HepG2 (cell line): ENCODE data around the gene KLF3. TPM values are rescaled to one million over a fixed set of nuclear protein-coding genes. Genes with fewer than 3 reads are reported as not detected.
A peak's percentile ranks its signal among the peaks of the same experiment; 100 is the strongest.

ENCODE experiments used
- AGO2 ChIP-seq: fragments of 200-400 bp; formaldehyde crosslinking; optimal IDR thresholded peaks from 2 replicates; pipeline ENCODE3; 2017; ENCODE audit warnings: mild to moderate bottlenecking, low read depth, low read length, moderate library complexity
- PAWR ChIP-seq: sonication (generic); formaldehyde crosslinking; IDR thresholded peaks from 2 replicates; pipeline ENCODE4 v1.4.0; 2020; ENCODE audit warnings: missing genetic modification reagents, mild to moderate bottlenecking, borderline replicate concordance
- TSC22D2 ChIP-seq: sonication (generic); formaldehyde crosslinking; IDR thresholded peaks from 2 replicates; pipeline ENCODE4 v1.5.1; 2020; ENCODE audit warnings: missing genetic modification reagents, mild to moderate bottlenecking, borderline replicate concordance
- ZBTB33 ChIP-seq: sonication (generic); formaldehyde crosslinking; IDR thresholded peaks from 2 replicates; pipeline ENCODE4 v1.4.0; 2020; ENCODE audit warnings: missing genetic modification reagents
- ZBTB40 ChIP-seq, 2 experiments: fragments of 450-650 bp in 1 of 2; sonication (generic) in 1 of 2; formaldehyde crosslinking in 1 of 2; IDR thresholded peaks; 2 replicates each; pipeline versions ENCODE4 v1.6.1 to v1.8.0; 2016 to 2022; ENCODE audit warnings: antibody characterized with exemption in 1 of 2, mild to moderate bottlenecking in 1 of 2, missing genetic modification reagents in 1 of 2
- ZBTB49 ChIP-seq: sonication (generic); formaldehyde crosslinking; IDR thresholded peaks from 2 replicates; pipeline ENCODE4 v1.4.0; 2020; ENCODE audit warnings: missing genetic modification reagents, borderline replicate concordance
- ZMAT3 ChIP-seq: sonication (generic); formaldehyde crosslinking; conservative IDR thresholded peaks from 2 replicates; pipeline ENCODE4 v1.7.0; 2021; ENCODE audit warnings: missing genetic modification reagents
- polyA plus RNA-seq, 8 experiments: library from polyadenylated mRNA; depleted of rRNA in 3 of 8; stranded (reverse) in 7 of 8; unstranded in 1 of 8; fragments of >200 nt; fragmentation: Illumina TruSeq in 4 of 8; extraction: Trizol in 4 of 8; gene quantifications; 2 replicates each; pipeline versions ENCODE4 v1.2.1 to v1.2.3, GENCODE V29; 2011 to 2016; ENCODE audit warnings: low read depth in 4 of 8, missing spikeins in 1 of 8, mixed read lengths in 1 of 8; ENCODE audit not compliant: insufficient read depth in 1 of 8
- total RNA-seq, 5 experiments: library from RNA; depleted of rRNA; stranded (reverse); fragments of >200 nt; fragmentation: Illumina TruSeq; extraction: Trizol; gene quantifications; 2 replicates each; pipeline ENCODE4 v1.2.3, GENCODE V29; 2016; ENCODE audit warnings: low read depth in 1 of 5

The KLF3 gene
- total and polyA plus RNA-seq, 2 of the 13 experiments (the other 11 are each of a cell fraction or from before 2014, with no cell fraction given) = 29.1 to 37.8 TPM

- TF ChIP-seq AGO2 = peak; percentile 70
- no peak for TF ChIP-seq ZBTB49 (CRISPR knock-in tag)
- TF ChIP-seq ZBTB40 (IDR thresholded peaks at IDR 0.05) = no peak
- TF ChIP-seq ZBTB40 (CRISPR knock-in tag; IDR thresholded peaks at IDR 0.05) = no peak
- TF ChIP-seq PAWR (CRISPR knock-in tag) = no peak
- TF ChIP-seq TSC22D2 (CRISPR knock-in tag) = no peak
- peak; percentile 27; the same call in 1 of the 2 replicates for TF ChIP-seq ZBTB33
- TF ChIP-seq ZMAT3 (CRISPR knock-in tag) = no peak
Observed at GRCh38 chr4:38688676-38689355, 24.8 kb downstream of the KLF3 start (continued).
